ENCODE measurements around the gene AOX1. TPM values are rescaled to one million over a fixed set of nuclear protein-coding genes. Genes with fewer than 3 reads are reported as not detected.

The AOX1 gene
- total and polyA plus RNA-seq, 2 donors (not counting 1 experiment from before 2014, with no cell fraction given) = 0.18 TPM; not detected in 1

DNA sequence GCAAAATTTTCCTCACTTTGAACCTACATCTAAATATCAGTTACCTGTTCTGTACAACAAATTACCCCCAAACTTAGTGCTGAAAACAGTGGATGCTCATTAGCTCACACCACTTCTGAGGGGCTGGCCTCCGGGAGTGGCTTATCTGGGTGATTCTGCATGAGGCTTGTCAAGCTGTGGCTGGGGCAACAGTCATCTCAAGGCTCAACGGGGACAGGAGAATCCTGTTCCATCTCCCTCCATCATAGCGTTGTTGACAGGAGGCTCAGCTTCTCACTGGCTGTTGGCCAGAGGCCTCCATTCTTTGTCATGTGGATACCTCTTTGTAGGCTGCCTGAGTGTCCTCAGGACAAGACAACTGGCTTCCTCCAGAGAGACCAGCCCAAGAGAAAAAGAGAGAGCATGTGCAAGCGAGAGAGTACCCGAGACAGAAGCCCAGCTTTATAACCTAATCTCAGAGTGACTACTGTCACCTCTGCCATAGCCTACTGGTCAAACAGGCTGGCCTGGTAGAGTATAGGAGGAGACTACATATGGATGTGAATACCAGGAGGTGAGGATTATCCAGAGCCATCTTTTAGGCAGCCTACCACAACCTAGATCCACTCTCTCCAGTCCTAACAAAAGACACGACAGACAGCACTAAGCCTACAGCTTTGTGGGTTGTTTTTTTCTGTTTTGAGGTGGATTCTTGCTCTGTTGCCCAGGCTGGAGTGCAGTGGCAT lies 79.1 kb downstream of the AOX1 start:
- H3K27me3 ChIP-seq (replicated peaks in 1 of 4; ENCODE audit: control extremely low read depth in 1 of 4, control insufficient read depth in 3 of 4, insufficient read depth in 4 of 4, low read length in 3 of 4) = no peaks in the 10 kb centered on the region
- Mint-ChIP-seq H3K9me3 (ENCODE audit: insufficient read depth) (no peaks in the 10 kb centered on the region), H3K27ac (no peak overlapping the region), H3K27me3 (peaks cover 17% of the 10 kb centered on the region), H3K4me1 (peaks cover 5% of the 10 kb centered on the region), H3K4me3 (no peak overlapping the region)
- ATAC-seq (ENCODE audit: low read depth) = no peak
- no peaks in the 10 kb centered on the region for H3K36me3 ChIP-seq (replicated peaks in 1 of 2; ENCODE audit: control extremely low read depth in 1 of 2, control insufficient read depth in 1 of 2, extremely low read depth in 1 of 2, insufficient read depth in 2 of 2, low read length in 1 of 2)
- no peak for DNase-seq
- H3K9me3 ChIP-seq (ENCODE audit: control extremely low read depth in 1 of 3, control insufficient read depth in 2 of 3, insufficient read depth in 1 of 3, low read length in 2 of 3) = no peaks in the 10 kb centered on the region
- no peaks in the 10 kb centered on the region for H4K20me1 ChIP-seq (ENCODE audit: control insufficient read depth, insufficient read depth, low read length, poor library complexity, severe bottlenecking)
- 87% methylated on average over 2 of the region's 6 CpGs for WGBS (ENCODE audit: insufficient coverage)
- H3K79me2 ChIP-seq (ENCODE audit: control insufficient read depth, insufficient read depth, low read length) = no peaks in the 10 kb centered on the region
- H3K4me2 ChIP-seq (replicated peaks; ENCODE audit: low read depth, low read length, poor library complexity, severe bottlenecking) = no peak overlapping the region
- no peak overlapping the region for H3K27ac ChIP-seq (ENCODE audit: low read length in 2 of 2)
- TF ChIP-seq, protein P1, sequence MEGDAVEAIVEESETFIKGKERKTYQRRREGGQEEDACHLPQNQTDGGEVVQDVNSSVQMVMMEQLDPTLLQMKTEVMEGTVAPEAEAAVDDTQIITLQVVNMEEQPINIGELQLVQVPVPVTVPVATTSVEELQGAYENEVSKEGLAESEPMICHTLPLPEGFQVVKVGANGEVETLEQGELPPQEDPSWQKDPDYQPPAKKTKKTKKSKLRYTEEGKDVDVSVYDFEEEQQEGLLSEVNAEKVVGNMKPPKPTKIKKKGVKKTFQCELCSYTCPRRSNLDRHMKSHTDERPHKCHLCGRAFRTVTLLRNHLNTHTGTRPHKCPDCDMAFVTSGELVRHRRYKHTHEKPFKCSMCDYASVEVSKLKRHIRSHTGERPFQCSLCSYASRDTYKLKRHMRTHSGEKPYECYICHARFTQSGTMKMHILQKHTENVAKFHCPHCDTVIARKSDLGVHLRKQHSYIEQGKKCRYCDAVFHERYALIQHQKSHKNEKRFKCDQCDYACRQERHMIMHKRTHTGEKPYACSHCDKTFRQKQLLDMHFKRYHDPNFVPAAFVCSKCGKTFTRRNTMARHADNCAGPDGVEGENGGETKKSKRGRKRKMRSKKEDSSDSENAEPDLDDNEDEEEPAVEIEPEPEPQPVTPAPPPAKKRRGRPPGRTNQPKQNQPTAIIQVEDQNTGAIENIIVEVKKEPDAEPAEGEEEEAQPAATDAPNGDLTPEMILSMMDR (IDR thresholded peaks at IDR 0.05) = no peak
- no peak for TF ChIP-seq EZH2 (IDR thresholded peaks at IDR 0.05; ENCODE audit: borderline replicate concordance, insufficient read depth, low read depth, low read length, poor library complexity, severe bottlenecking)
- CTCF ChIA-PET = no interaction called here
- no peak overlapping the region for H2AFZ ChIP-seq (ENCODE audit: insufficient read depth, low read depth, low read length, poor library complexity, severe bottlenecking)
- H3K4me1 ChIP-seq (ENCODE audit: control insufficient read depth in 2 of 2, insufficient read depth in 2 of 2, low read length in 2 of 2) = no peaks in the 10 kb centered on the region
- intact Hi-C loops (cut with micrococcal nuclease) = no loop called here
- no peak overlapping the region for H3K4me3 ChIP-seq (ENCODE audit: control extremely low read depth in 1 of 5, extremely low read depth in 1 of 5, insufficient read depth in 1 of 5, low read depth in 2 of 5, low read length in 4 of 5)
- POLR2A ChIA-PET = no interaction called here
- no peak overlapping the region for H3K9ac ChIP-seq (ENCODE audit: low read length)

DNA sequence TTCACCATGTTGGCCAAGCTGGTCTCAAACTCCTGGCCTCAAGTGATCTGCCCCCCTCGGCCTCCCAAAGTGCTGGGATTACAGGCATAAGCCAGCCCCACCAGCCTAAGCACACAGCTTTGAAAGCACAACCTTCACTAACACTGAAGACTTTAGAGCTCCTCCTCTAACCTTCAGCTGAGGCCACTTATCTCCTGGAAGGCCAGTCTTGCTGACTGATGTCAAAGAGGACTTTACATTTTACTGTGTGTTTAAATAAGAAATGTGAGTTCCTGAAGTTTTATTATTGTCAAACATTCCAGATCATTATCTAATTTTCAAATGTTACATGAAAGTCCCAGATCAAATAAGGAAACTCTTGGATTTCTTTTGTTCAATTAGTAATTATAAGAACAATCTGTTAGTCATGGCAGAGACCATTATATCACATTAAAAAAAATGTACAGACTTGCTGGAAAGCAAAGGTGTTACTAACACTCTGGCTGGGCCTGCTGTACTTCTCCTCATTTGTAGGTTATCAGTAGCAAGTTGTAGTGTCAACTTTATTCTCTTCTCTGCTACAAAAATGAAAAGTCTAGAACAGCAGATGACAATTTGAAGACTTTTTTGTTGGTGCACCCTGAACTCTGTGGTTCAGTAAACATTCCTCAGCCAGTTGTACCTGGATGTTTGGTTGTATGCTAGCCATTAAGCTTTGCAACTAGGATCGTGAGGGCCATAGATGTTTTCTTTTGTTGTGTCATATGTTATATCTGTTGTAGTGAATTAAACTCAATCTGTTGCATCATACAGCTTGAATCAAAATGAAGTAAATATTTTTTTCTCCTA lies 80.0 kb downstream of the AOX1 start:
- no peak for ATAC-seq (ENCODE audit: low read depth)
- H3K27me3 ChIP-seq (replicated peaks in 1 of 4; ENCODE audit: control extremely low read depth in 1 of 4, control insufficient read depth in 3 of 4, insufficient read depth in 4 of 4, low read length in 3 of 4) = no peaks in the 10 kb centered on the region
- H3K27ac ChIP-seq (ENCODE audit: low read length in 2 of 2) = no peak overlapping the region
- Mint-ChIP-seq H3K4me3 (no peak overlapping the region), H3K27ac (no peak overlapping the region), H3K27me3 (peaks cover 23% of the 10 kb centered on the region), H3K4me1 (peaks cover 5% of the 10 kb centered on the region), H3K9me3 (ENCODE audit: insufficient read depth) (no peaks in the 10 kb centered on the region)
- intact Hi-C loops (cut with micrococcal nuclease) = no loop called here
- H3K4me3 ChIP-seq (ENCODE audit: control extremely low read depth in 1 of 5, extremely low read depth in 1 of 5, insufficient read depth in 1 of 5, low read depth in 2 of 5, low read length in 4 of 5) = no peak overlapping the region
- WGBS (ENCODE audit: insufficient coverage) = 75% methylated on average over 1 of the region's 2 CpGs
- no peaks in the 10 kb centered on the region for H4K20me1 ChIP-seq (ENCODE audit: control insufficient read depth, insufficient read depth, low read length, poor library complexity, severe bottlenecking)
- no peaks in the 10 kb centered on the region for H3K79me2 ChIP-seq (ENCODE audit: control insufficient read depth, insufficient read depth, low read length)
- CTCF ChIA-PET = no interaction called here
- POLR2A ChIA-PET = no interaction called here
- H3K36me3 ChIP-seq (replicated peaks in 1 of 2; ENCODE audit: control extremely low read depth in 1 of 2, control insufficient read depth in 1 of 2, extremely low read depth in 1 of 2, insufficient read depth in 2 of 2, low read length in 1 of 2) = no peaks in the 10 kb centered on the region
- H3K9me3 ChIP-seq (ENCODE audit: control extremely low read depth in 1 of 3, control insufficient read depth in 2 of 3, insufficient read depth in 1 of 3, low read length in 2 of 3) = no peaks in the 10 kb centered on the region
- no peak overlapping the region for H3K9ac ChIP-seq (ENCODE audit: low read length)
- DNase-seq = no peak
- no peaks in the 10 kb centered on the region for H3K4me1 ChIP-seq (ENCODE audit: control insufficient read depth in 2 of 2, insufficient read depth in 2 of 2, low read length in 2 of 2)
- TF ChIP-seq, protein P1 (IDR thresholded peaks at IDR 0.05) = no peak
- no peak for TF ChIP-seq EZH2 (IDR thresholded peaks at IDR 0.05; ENCODE audit: borderline replicate concordance, insufficient read depth, low read depth, low read length, poor library complexity, severe bottlenecking)
- no peak overlapping the region for H2AFZ ChIP-seq (ENCODE audit: insufficient read depth, low read depth, low read length, poor library complexity, severe bottlenecking)
- H3K4me2 ChIP-seq (replicated peaks; ENCODE audit: low read depth, low read length, poor library complexity, severe bottlenecking) = no peak overlapping the region

Measured in B cell (primary cell).